HL-60 (cell line): ENCODE data around the gene PYDC1.
A peak's percentile ranks its signal among the peaks of the same experiment; 100 is the strongest.

Experiments used
- DNase-seq, 2 experiments: peaks; one replicate each; pipeline ENCODE4 v3.0.0-alpha.2; 2010 to 2020; ENCODE audit warnings: low read depth in 1 of 2, low spot score in 1 of 2
- H3K27ac ChIP-seq: fragments of 250-450 bp; sonication (Bioruptor Pico); replicated peaks from 2 replicates; pipeline ENCODE4 v1.5.1; 2020; ENCODE audit warnings: mild to moderate bottlenecking, moderate library complexity
- H3K27me3 ChIP-seq: fragments of 250-450 bp; sonication (Bioruptor Pico); 2 replicates; pipeline ENCODE4 v1.5.1; 2021; ENCODE audit warnings: mild to moderate bottlenecking, moderate library complexity; ENCODE audit not compliant: insufficient read depth, poor library complexity, severe bottlenecking
- H3K4me3 ChIP-seq: replicated peaks from 2 replicates; pipeline ENCODE4 v1.5.1; 2011; ENCODE audit warnings: mild to moderate bottlenecking, control low read depth, low read length; ENCODE audit not compliant: insufficient read depth
- CTCF ChIP-seq: IDR thresholded peaks from one replicate; pipeline ENCODE4 v1.5.1; 2011; ENCODE audit warnings: low read length, control low read depth, inconsistent platforms; ENCODE audit not compliant: insufficient read depth
- GABPA ChIP-seq: IDR thresholded peaks from 2 replicates; pipeline ENCODE4 v1.6.1; 2012; ENCODE audit warnings: low read depth
- POLR2AphosphoS5 ChIP-seq: IDR thresholded peaks from 2 replicates; pipeline ENCODE4 v1.6.1; 2012; ENCODE audit warnings: low read depth
- REST ChIP-seq: IDR thresholded peaks from 2 replicates; pipeline ENCODE4 v1.6.1; 2012; ENCODE audit warnings: low read depth; ENCODE audit not compliant: insufficient replicate concordance
- SPI1 ChIP-seq: IDR thresholded peaks from 2 replicates; pipeline ENCODE4 v1.6.1; 2012; ENCODE audit warnings: low read depth, mild to moderate bottlenecking, borderline replicate concordance

Gene PYDC1

DNA sequence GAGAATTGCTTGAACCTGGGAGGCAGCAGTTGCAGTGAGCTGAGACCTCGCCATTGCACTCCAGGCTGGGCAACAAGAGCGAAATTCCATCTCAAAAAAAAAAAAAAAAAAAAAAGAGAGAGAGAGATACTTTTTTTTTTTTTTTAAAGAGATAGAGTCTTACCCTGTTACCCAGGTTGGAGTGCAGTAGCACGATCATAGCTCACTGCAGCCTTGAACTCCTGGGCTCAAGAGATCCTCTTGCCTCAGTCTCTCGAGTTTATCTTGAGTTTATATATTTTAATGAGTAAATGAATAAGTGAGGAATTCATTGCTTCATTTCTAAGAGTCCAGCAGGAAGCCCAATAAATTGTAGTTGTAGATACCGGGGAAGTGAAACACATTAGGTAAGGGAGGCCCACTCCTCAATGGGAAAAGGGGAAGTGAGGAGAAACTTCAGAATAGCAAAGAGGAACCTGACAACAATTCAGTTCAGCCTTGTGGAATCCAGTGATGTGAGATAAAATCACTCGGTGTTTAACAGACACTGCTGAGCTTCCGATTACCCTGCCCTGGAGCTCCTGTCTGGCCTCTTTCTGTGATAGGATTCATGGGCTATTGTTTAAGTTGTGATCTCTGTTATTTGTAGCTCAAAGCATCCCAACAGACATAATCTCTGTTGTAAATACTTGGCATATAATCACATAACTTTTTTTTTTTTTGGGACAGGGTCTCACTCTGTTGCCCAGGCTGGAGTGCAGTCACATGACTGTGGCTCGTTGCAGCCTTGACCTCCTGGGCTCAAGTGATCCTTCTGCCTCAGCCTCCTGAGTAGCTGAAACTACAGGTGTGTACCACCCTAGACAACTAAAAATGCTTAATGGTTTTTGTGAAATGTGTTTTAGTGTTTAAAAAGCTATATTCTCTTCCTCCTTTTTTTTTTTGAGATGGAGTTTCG, 27.1 kb upstream of the PYDC1 start:
- TF ChIP-seq GABPA (no peak), POLR2AphosphoS5 (no peak), SPI1 (peak; percentile 100), CTCF (no peak), REST (no peak)
- Histone ChIP-seq H3K4me3 (no peak overlapping the region), H3K27ac (peak overlapping the region; percentile 31), H3K27me3 (no peaks in the 10 kb centered on the region)
- peak; percentile 67 to 86 for DNase-seq

- TF ChIP-seq SPI1 = no peak
- no peak for TF ChIP-seq CTCF
- peak in 1 of 2 experiments; percentile 7 for DNase-seq
- H3K27me3 ChIP-seq = no peaks in the 10 kb centered on the region
- H3K27ac ChIP-seq = no peak overlapping the region
- no peak overlapping the region for H3K4me3 ChIP-seq
Observed at GRCh38 chr16:31242206-31242605, 25.3 kb upstream of the PYDC1 start.

DNA sequence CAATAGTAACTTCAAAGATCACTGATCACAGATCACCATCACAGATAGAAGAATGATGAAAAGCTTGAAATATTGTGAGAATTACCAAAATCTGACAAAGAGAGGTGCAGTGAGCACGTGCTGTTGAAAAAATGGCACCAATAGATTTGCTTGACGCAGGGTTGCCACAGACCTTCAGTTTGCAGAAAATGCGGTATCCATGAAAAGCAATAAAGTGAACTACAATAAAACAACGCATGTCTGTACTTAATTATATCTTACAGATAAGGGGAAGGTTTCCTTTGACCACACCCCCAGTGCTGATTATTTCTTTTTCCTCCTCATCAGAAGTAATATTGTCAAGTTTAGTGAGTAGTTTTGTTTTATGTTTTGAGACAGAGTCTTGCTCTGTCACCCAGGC, 21.1 kb upstream of the PYDC1 start:
- TF ChIP-seq REST = no peak
- no peak for TF ChIP-seq GABPA
- TF ChIP-seq POLR2AphosphoS5 = no peak
- no peak for TF ChIP-seq SPI1
- TF ChIP-seq CTCF = no peak
- Histone ChIP-seq H3K27ac (no peak overlapping the region), H3K27me3 (no peaks in the 10 kb centered on the region), H3K4me3 (no peak overlapping the region)
- DNase-seq = no peak
